ENCODE results near the gene RTCA.
"Not testable (repeated sequence)": the region's sequence is repeated elsewhere in the genome, so short reads cannot be mapped to it uniquely, and the experiment has no call there.

Gene RTCA

DNA sequence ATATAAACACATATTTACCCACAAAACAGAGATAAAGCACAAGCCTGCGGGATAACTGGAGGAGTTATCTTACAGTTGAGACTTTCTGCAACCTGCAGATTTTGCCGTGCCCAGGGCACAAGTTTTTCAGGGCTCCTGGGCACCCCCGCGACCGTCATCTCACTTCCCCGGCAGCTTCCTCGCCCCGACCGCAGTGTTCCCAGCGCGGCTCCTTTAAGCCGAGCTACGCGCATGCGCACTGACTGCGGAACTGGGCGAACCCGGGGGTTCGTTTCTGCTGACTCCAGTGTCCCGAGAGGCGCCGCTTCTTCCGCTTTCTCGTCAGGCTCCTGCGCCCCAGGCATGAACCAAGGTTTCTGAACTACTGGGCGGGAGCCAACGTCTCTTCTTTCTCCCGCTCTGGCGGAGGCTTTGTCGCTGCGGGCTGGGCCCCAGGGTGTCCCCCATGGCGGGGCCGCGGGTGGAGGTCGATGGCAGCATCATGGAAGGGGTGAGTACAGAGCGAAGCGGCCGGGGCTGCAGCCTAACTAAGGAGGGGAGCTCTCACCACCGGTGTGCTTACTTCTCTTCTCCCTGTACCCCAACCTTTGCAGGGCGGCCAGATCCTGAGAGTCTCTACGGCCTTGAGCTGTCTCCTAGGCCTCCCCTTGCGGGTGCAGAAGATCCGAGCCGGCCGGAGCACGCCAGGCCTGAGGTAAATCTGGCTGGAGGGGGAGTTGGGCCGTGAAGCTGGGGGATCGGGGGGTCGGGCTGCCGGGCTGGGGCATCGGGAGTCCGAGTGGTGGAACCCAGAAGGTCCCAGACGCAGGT lies at the start of gene RTCA:
TSS of gene RTCA (plus strand) at position 286 of the 810 bp plus-strand sequence. CDS start at position 446, 160 bp downstream.
- peak; percentile 89 to 92 for DNase-seq (ENCODE audit: low read depth in 2 of 2)

DNA sequence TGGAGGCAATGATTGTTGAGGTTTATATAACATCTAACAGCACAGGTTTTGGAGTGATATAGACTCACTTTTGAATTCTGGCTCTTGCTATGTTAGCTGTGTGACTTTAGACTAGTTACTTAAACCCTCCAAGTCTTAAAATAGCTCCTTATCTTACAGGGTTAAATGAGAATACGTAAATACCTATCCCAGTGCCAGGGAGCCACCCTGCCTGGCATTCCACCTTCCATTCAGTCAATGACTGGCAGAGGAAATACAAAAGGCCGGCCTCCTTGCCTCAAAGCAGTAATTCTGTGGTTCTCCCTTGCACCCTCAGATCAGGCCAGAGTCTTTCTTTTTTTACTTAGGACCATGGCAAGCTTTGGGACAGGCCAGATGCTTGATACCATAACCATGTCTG lies 48.2 kb upstream of the RTCA start:
- no peak for DNase-seq (ENCODE audit: low read depth in 2 of 2)

DNA sequence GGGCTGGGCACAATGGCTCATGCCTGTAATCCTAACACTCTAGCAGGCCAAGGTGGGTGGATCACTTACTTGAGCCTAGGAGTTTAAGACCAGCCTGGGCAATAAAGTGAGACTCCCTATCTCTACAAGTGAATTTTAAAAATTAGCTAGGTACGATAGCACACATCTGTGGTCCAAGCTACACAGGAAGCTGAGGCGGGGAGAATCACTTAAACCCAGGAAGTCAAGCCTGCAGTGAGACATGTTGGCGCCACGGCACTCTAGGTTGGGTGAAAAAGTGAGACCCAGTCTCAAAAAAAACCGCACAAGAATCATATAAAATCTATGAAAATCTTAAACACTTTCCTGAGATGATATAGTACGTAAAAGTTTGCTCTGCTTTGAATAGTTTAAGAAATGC lies 46.6 kb upstream of the RTCA start:
- no peak for DNase-seq (ENCODE audit: low read depth in 2 of 2)

DNA sequence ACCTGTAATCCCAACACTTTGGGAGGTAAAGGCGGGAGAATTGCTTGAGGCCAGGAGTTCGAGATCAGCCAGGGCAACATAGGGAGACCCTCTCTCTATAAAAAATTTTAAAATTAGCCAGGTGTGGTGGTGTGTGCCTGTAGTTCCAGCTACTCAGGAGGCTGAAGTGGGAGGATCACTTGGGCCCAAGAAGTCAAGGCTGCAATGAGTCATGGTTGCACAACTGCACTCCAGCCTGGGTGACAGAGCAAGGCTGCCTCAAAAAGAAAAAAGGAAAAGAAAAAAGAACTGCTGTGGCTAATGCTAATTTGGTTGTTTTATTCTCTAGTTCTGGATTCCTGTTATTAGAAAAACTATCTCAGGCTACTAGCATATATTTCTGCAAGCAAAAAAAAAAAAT lies 46.1 kb upstream of the RTCA start:
- DNase-seq (ENCODE audit: low read depth in 2 of 2) = no peak

DNA sequence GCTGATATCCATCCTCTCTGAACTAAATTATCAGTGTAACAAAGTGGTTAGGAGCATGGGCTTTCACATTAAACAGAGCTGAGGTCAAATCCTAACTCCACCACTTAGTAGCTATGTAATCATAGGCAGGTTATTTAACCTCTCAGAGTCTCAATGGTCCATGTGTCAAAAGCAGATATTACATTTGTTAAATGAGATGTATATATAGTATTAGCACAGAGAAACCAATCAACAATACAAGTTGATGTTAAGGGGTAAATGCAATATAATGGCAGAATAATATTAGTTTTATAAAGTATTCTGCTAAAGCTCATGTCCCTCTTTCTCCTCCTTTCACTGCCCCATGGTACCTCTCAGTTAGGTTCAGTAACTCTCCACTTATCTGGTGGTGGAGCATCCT lies 43.6 kb upstream of the RTCA start:
- DNase-seq (ENCODE audit: low read depth in 2 of 2) = no peak

DNA sequence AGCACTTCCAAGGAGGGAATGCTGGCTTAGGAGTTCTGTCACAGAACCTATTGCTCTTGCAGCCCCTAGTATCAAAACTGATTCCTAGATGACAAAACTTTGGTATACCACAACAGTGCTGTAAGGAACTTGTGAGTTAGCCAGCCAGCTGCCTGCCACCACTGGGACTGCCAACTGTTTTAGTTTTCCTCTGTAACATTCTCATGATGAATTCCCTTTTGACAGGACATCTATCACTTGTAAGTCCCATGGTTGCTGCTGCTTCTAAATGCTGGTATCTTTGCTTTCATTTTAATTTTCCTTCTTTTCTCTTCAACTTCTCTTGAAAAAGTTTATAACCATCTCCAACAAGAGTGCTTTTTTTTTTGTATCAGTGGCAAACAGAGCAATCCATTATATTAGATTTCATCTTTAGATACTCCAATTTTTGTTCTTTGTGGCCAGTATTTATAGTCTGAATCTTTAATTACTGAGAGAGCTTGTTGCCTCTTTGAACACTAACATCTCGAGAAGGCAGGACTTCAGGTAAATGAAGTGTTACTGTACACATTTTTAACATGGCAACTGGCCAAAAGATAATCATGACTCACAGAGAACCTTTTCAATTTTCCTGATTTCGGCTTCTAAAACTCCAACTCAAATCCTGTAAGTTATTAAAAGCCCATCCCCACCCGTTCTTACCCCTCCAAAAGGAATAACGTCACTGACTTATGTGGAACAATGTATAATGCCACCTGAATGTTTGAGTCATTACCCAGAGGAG lies 36.2 kb upstream of the RTCA start:
- DNase-seq (ENCODE audit: low read depth in 2 of 2) = no peak

DNA sequence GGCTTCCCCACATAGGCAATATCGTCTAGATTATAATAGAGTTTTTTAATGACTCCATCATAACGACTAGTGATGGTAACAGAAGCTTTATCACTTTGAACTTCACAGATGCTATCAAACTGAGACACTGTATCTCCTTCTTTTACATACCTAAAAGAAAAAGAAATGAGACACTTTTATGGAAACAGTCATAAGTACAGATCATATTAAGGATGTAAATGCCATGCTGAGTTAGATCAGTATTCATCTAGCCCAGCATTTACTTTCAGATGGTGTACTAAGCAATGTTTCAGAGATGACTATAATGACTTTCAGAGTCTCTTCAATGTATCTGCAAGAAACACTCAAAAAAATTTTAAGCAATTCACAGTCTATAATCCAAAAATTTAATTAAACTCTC lies 35.3 kb upstream of the RTCA start:
- no peak for DNase-seq (ENCODE audit: low read depth in 2 of 2)

DNA sequence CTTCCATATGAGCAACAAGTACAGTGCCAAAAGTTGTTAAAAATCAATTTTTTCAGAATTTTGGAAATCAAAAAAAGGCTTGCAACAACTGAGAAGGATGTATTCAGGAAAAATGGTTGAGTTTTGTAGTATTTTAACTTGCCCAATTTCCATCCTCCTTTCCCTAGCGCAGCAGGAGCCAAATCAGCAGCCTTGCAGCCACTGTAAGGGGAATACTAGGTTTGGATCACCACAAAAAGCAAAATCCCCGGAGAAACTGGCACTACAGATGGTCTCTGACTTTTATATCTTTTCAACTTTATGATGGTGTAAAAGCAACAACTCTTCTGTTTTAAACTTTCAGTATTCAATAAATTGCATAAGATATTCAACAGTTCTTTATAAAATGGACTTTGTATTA lies 34.3 kb upstream of the RTCA start:
- DNase-seq (ENCODE audit: low read depth in 2 of 2) = no peak

DNA sequence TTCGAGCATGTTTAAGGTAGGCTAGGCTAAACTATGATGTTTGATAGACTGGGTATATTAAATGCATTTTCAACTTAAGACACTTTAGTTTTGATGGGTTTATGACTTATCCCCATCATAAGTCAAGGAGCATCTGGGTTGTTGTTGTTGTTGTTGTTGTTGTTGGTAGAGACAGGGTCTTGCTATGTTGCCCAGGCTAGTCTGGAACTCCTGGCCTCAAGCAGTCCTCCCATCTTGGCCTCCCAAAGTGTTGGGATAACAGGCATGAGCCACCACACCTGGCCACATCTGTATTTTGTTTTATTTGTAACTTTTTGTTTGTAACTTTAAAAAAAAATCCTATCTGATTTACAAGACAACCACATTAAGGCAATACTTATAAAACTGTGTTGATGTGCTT lies 33.9 kb upstream of the RTCA start:
- no peak for DNase-seq (ENCODE audit: low read depth in 2 of 2)

DNA sequence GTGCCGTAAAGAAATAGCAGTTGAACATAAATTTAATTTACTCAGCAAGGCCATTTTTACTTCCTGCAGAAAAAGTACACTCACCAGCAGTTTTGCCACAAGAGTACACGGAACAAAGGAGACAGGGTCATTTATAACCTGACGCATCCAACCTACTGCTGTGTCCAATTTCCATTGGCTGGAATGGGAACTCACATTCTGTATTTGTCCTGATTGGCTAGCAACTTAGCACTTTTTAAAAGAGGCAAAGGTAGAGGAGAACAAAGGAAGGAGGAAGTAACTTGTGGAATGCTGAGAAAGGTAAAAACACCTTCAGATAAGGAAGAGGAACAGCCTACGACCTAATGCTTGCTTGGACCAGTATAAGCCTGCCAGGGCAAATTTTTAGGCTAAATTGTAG lies 32.5 kb upstream of the RTCA start:
- DNase-seq (ENCODE audit: low read depth in 2 of 2) = not testable (repeated sequence)

DNA sequence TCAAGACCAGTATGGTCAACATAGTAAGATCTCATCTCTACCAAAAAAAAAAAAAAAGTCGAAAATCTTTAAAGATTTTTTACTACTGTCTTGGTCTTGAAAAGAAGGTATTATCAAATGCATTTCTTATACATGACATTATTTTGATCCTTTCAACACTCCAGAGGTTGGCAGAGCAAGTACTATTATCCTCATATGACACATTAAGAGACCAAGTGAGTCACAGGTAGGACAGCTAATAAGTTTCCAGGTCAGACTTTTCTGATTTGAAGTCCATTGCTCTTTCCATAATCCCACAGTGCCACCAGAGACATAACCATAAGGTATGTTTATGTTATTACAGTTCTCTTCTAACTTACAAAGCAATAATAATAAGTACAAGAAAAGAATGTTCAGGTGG lies 31.6 kb upstream of the RTCA start:
- DNase-seq (ENCODE audit: low read depth in 2 of 2) = no peak

DNA sequence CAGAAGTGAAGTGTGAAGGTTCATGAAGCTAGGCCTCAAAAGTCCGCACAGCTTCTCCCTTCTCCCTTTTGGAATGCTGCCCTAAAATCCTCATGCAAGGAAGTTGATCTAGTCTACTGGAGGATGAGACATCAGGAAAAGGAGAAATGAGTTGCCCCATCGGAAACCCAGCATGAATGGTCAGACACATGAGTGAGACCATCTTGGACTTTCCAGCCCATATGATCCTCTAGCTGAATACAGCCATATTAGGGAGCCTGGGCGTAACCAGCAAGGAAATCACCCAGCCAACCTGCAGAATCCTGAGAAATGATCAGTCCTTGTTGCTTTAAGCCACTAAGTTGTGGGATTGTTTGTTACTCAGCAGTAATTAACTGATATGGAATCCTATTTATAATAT lies 28.9 kb upstream of the RTCA start:
- no peak for DNase-seq (ENCODE audit: low read depth in 2 of 2)

DNA sequence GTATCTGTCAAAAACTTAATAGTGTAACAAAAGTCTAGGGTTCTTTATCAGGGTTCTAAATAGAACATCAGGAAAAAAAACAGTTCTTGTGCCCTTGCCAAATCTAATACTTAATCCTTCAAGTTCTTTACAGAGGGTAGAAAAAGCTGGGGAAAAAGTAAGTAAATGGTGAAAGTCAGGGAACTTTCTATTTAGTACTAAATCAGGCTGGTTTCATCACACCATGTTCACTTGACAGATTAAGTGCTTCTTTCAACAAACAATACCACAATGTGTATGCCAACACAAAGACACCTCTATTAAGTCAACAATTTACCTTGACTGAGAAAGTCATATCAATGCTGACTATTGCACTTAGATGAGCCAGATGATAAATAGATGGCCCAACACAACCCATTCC lies 26.1 kb upstream of the RTCA start:
- DNase-seq (ENCODE audit: low read depth in 2 of 2) = no peak

DNA sequence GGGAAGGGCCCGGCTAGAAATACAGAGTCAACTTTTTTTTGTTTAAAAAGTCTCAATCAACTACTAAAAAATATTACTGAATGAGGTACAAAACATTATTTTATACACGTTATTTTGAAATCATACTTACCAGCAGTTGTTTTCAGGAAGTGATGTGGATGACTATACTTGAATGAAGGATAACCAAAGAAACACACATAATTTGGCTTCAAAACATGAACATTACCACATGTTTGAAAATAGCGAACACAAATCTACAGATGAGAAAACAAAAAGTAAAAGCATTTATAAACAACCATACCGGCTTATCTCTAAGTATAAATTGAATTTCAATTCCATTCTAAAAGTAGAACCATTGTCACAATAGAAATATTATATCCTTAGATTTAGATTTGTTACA lies 25.4 kb upstream of the RTCA start:
- DNase-seq (ENCODE audit: low read depth in 2 of 2) = no peak

DNA sequence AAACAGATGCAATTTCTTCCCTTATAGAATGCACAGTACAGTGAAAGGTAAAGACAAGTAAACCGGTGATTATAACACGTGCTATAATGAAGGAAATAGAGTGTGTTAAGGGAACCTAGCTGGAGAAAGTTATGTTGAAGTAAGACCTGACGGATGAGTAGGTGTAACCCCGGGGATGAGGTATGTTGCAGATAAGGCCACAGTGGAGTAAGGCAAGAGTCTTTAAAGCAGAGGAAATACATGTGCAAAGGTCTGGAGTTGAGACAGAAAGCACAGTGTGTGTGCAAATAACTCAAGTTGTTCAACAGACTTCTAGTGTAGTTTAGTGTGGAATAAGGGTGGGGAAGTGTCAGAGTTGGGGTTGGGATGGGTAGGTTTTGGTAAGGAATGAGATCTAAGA lies 19.3 kb upstream of the RTCA start:
- DNase-seq (ENCODE audit: low read depth in 2 of 2) = no peak

DNA sequence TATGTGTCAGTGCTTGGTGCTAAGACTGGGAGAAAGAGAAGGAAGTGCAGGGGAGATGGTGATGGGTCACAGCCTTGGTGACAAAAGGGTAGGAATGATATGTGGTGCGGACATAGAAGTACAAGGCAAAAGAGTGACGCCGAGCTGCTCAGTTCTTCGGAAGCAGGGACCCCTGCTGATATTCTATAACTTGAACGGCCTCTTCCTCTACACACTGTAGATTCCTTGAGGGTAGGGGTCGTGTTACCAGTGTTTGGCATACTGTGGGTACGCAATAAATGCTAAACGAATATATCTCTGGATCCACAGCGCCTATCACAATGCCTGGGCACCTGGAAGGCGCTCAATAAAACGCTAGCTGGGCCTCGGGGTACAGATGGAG lies 16.9 kb upstream of the RTCA start:
- DNase-seq (ENCODE audit: low read depth in 2 of 2) = no peak

DNA sequence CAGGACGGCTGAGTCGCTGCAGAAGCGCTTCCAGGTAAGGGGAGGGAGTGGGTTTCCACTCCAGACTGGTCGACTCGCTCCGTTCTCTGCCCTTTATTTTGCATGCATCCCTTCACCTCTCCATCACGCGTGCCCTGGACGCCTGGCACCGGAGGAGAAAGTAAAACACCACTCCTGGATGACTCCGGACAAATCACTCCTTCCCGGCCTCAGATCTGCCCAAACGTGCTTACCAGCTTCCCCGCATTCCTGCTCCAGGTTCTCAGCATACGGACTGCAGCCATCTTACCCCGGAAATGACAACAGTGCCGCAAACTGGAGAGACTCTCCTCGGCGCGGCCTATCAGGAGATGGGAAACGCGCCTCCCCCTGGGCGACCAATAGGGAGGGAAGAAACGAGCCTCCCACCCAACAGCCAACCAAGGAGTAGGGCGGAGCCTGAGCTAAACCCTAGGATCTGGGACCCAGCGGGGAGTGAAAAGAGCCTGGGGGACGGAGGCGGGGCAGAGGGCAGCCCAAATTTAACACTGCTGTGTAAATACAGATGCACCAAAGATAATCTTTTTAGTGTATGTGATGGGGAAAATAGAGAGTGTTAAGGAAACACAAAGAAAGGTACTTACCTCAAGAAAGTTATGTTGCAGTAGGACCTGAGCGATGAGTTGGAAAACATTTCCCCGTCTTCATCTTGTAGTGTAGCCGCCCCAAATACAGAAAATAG lies 16.3 kb upstream of the RTCA start, which contains the start of gene DBT:
TSS of gene DBT (minus strand) at position 298 of the 721 bp plus-strand sequence. CDS start at position 284, 14 bp downstream.
- peak; percentile 86 for DNase-seq (ENCODE audit: low read depth in 2 of 2)

DNA sequence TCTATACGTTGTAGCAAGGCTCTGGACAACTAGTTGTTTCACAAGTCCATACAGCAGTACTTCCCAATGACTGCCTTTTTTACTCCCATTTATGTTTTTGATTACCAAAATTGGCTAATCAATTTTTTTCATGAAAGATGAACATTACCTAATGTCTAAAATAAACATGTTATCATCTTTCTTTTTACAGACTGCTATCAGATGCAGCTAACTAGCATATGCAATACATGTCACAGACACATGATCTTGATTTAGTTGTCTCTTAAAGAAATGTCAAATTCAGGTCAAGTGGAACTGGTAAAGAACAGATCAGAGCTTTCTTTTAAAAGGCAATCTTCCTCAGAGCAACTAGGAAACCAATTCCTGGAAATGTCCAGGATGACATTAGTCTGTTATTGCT lies 15.8 kb upstream of the RTCA start:
- DNase-seq (ENCODE audit: low read depth in 2 of 2) = no peak

DNA sequence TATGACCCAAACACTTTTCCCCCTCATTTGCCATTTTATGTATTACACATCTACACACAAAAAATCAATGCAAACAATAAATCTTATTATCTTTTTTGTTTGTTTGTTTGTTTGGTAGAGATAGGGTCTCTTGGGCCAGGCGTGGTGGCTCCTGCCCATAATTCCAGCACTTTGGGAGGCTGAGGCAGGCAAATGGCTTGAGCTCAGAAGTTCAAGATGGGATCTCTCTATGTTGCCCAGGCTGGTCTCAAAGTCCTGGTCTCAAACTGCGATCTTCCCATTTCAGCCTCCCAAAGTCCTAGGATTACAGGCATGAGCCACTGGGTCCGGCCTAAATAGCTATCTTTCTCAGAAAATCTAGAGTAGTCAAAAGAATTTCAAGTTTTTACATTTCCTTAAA lies 15.2 kb upstream of the RTCA start:
- no peak for DNase-seq (ENCODE audit: low read depth in 2 of 2)

DNA sequence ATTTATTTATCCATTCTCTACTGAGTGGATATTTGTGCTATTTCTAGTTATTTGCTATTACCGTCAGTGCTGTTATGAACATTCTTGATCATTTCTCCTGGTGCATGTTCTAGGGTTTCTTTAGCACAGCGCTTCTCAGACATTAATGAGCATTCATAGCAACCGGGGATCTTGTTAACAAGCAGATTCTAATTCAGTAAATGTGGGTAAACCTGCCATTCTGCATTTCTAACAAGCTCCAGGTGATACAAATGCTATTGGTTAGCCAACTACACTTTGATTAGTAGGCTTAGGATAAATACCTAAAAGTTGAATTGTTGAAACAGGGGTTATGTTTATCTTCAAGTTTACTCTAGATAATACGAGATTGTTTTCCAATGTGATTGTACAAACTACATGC lies 13.1 kb upstream of the RTCA start:
- no peak for DNase-seq (ENCODE audit: low read depth in 2 of 2)

DNA sequence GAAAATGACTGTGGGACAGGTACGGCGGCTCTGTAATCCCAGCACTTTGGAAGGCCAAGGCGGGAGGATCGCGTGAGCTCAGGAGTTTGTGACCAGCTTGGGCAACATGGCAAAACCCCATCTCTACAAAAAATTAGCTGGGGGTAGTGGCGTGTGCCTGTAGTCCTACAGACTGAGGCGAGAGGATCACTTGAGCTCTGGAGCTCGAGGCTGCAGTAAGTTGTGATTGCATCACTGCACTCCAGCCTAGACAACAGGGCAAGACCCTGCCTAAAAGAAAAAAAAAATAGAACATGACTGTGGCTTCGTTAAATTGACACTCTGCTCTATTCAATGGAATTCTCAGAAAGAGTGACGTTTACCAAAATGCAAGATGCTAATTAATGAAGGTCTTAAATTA lies 12.5 kb upstream of the RTCA start:
- DNase-seq (ENCODE audit: low read depth in 2 of 2) = no peak

DNA sequence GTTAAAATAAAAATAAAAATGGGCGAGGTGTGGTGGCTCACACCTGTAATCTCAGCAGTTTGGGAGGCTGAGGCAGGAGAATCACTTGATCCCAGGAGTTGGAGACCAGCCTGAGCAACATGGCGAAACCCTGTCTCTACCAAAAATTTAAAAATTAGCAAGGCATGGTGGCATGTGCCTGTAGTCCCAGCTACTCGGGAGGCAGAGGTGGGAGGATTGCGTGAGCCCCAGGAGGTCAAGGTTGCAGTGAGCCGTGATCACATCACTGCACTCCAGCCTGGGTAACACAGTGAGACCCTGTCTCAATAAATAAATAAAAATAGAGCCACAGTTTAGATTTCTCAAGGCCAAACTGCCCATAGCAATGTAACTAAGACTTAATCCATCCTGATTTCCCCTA lies 9.7 kb upstream of the RTCA start:
- DNase-seq (ENCODE audit: low read depth in 2 of 2) = not testable (repeated sequence)

DNA sequence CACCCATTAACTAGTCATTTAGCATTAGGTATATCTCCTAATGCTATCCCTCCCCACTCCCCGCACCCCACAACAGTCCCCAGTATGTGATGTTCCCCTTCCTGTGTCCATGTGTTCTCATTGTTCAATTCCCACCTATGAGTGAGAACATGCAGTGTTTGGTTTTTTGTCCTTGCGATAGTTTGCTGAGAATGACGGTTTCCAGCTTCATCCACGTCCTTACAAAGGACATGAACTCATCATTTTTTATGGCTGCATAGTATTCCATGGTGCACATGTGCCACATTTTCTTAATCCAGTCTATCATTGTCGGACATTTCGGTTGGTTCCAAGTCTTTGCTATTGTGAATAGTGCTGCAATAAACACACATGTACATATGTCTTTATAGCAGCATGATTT lies 7.6 kb upstream of the RTCA start:
- not testable (repeated sequence) for DNase-seq (ENCODE audit: low read depth in 2 of 2)
